ENCODE measurements around the gene RNGTT.
"Not testable (repeated sequence)": the region's sequence is repeated elsewhere in the genome, so short reads cannot be mapped to it uniquely, and the experiment has no call there.

RNGTT gene

DNA sequence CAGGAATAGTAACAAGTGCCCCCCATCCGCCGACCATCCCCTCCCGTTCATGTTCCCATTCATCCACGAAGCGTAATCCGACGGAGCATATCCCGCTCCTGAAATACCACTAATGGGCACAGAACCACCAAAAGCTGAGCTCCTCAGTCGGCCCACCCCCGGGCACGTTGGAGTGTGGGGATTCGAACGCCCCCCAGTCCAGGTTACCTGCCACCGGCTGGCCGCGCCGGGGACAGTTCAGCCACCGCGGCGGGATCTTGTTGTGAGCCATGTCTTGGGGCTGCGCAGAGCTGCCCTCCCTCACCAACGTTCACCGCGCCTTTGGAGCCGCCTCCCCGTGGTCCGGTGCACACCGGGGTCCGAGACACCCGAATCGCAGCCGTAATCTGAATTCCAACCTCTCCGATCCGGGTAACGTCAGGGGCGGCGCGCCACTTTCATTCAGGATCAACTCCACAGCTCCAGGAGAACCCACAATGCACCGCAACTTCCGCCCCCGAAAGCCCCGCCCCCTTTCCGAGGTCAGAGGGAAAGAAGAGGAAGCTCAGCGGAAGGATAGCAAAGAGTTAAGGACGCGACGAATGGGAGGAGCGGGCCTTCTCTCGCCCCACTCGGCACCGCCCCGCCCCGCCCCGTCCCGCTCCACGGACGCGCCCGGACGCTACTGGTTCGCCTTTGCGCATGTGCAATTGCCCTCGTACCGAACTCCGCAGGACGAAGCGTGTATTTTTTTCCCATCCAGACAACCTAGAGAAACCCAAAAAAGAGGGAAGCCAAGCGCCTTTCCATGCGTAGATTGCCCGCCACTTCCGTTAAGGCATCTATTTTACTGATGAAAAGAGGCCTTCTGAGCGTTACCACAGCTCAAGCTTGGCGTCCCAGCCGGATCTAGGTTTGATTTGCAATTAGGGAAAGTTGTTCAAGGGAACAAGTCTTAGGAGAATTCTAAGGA is at the start of gene RNGTT:
RNGTT (minus strand) TSS at position 480 of the 952 bp plus-strand sequence; CDS start at position 271, 209 bp downstream.
- peak; percentile 98 for DNase-seq

- DNase-seq = no peak
Measured at GRCh38 chr6:89011436-89011835, 48.0 kb upstream of the RNGTT start.

GRCh38 chr6:89010825-89011224 is 47.4 kb upstream of the RNGTT start:
- no peak for DNase-seq

DNA sequence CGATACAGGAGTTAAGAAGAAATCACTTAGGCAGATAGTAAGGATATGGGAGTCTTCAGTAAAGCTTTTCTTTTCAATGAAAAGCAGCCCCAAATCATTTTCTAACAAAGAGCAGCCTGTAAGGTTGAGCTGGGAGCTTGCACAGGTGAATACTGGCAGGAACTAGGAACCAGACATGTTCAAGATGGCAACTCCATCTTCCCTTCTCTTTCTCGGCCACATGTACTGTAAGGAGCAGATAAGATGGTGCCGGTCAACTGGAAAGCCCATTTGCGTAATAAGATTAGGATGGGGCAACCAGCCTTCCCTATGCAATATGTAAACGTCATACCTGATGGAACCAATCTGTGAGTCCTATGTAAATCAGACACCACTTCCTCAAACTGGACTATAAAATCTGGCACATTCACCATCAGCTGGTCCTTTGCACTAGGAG is 46.2 kb upstream of the RNGTT start:
- DNase-seq = no peak

DNA sequence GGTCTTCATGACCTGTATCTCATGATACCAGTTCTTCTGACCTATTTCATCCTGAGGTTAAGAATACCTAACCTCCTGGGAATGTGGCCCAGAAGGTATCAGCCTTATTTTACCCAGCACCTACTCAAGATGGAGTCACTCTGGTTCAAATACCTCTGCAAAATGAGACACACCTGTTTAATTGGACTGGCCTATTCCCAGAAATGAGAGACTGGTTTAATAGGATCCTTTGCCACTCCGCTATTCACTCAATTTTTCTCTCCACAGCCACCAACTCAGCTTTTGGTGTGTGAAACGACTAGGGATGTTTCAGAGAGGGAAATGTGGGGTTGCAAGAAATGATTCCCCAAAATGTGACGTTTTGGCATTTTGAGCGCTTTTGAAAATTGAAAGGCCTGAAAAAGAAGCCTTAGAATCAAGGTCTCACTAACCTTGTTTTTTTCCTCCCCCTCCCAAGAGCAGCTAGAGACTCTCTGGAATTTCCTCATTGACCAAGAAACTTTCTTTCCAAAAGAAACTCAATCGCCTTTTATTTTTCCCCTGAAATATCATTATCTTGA is 45.5 kb upstream of the RNGTT start:
- no peak for DNase-seq

GRCh38 chr6:89008001-89008814 is 44.8 kb upstream of the RNGTT start:
- no peak for DNase-seq

GRCh38 chr6:89007209-89008000 is 44.0 kb upstream of the RNGTT start:
- no peak for DNase-seq

DNA sequence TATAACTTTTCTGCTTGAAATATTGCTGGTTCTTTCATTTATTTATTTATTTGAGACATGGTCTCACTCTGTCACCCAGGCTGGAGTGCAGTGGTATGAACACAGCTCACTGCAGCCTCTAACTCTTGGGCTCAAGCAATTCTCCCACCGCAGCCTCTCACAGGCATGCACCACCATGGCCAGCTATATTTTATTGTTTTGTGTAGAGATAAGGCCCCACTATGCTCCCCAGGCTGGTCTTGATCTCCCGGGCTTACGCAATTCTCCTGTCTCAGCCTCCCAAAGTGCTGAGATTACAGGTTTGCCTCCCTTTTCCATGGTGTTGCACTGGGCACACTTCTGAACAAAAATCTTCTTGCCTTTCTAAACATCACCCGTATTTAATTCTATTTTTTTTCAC is 39.1 kb upstream of the RNGTT start:
- DNase-seq = no peak

DNA sequence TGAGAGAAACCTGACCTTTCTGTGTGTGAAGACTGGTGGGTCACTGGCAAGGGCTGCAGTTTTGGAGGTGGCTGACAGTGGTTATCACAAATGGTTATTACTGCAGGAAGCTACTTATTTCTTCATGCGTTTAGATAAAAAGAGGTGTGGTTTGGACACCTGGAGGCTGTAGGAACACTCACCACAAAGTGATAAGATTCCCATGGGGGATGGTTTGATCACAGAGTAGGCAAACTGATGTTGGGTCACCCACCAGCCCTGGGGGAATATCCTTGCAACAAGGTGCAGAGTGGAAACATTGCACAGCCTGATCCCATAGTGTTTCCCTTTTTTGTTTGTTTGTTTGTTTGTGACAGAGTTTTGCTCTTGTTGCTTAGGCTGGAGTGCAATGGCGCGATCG is 33.9 kb upstream of the RNGTT start:
- DNase-seq = no peak

- DNase-seq = no peak
Measured at GRCh38 chr6:88992741-88993552, 29.5 kb upstream of the RNGTT start.

DNA sequence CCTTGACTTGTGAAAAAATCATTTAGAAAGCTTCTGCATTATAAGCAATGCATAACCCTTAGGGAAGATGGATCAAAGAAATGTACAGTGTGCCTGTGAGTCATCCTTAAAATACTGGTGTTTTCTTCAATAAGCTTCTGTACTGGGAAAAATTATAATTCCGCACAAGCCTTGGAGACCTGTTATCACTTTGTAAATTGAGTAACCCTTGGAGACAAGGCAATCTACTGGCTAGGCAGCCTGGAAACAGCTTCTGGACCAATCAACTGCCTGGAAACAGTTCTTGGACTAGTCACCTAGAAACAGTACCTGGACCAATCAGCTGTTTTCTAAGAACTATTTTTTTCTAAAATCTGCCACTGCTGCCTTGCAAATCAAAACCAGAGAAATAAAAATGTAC is 25.8 kb upstream of the RNGTT start:
- no peak for DNase-seq

DNA sequence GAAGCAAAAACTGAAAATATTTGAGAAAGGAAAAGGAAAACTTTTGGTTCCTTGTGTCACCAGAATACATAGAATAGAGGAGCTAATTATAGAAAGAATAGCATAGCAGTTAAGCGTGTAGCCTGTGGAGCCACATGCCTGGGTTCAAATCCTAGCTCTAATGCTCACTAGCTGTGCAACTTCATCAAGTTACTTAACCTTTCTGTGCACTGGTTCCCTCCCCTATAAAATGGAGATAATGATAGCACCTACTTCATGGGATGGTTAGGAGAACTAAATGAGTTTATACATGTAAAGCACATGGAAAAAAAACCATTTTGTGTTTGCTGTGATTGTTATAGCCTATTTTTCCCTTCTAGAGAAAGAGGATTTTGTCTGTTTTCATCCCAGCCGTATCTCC is 24.5 kb upstream of the RNGTT start:
- DNase-seq = no peak

DNA sequence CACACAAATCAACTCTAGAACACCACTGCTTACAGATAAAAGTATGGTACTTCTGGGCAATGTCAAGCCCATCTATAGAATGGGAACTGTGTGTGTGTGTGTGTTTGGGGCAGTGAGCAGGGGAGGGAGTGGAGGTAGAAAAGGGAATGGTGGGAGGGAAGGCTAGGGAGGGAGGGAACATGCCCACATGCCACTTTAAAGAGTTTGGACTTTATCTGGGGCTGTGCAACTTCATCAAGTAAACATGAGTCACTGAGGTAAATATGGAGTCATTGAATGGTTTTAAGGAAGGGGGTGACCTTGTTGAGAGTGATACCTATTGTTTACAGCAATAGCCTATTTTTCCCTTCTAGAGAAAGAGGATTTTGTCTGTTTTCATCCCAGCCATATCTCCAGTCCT is 22.5 kb upstream of the RNGTT start:
- DNase-seq = no peak

DNA sequence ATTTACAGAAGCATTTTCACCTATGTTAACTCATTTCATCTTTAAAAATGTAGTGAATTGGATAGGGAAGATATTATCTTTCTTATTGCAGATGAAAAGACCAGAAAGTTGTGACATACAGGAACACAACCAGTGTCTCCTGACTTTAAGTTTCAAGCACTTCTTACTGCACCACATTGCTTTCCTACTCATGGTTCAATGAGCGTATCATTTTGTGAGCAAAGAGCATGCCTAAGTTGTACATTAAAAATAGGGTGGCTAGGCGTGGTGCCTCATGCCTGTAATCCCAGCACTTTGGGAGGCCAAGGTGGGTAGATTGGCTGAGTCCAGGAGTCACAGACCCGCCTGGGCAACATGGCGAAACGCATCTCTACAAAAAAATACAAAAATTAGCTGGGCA is 21.2 kb upstream of the RNGTT start:
- no peak for DNase-seq

DNA sequence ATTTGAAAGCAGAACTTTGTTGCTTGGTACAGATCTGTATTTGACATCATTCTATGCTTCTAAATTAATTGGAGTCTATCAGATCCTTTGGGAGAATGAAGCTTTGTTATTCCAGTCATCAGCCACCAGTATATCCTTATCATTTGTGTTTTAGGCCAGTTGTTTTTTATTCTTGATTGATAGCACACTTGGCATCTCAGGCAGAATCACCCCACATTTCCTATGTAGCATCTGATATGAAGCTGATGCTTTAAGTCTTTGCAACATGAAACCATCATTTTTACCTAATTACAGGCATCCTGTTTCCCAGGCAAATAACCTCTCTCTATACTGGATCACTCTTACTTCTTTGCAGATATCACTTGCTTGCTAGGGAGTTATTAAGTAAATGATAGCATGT is 20.7 kb upstream of the RNGTT start:
- DNase-seq = no peak

DNA sequence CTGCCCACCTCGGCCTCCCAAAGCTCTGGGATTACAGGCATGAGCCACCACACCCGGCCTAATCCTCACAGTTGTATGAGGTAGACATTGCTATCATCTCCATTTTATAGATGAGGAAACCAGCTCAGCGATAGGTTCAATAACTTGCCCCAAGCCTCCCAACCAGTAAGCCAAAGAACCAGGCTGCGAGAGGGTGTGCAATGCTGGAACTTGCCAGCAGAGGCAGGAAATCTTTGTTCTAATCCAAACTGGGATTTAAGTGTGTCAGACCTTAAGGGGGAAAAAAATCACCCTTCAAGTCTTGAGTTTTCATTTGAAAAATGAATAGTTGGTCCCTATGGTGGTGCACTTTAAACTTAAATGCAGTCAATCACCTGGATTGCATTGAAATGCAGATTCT is 20.1 kb upstream of the RNGTT start:
- no peak for DNase-seq

- DNase-seq = not testable (repeated sequence)
Measured at GRCh38 chr6:88983129-88983528, 19.7 kb upstream of the RNGTT start.

DNA sequence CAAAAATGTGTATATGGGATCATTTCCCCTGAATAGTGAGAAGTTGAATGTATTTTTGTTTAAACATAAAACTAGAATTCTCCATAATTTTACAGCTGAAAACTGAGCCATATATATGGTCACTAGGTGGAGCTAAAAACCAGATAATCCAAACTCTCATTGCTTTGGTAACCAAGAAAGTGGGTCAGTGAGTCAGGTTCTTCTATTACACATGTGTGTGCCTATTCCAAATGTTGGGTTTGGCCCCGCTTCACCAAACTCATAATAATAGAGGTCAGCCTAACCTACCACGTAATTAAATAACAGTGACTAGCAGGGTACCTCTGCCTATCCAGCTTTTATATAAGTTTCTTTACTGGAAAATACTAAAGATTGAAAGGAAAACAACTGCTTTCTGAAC is 19.3 kb upstream of the RNGTT start:
- peak; percentile 71 for DNase-seq

DNA sequence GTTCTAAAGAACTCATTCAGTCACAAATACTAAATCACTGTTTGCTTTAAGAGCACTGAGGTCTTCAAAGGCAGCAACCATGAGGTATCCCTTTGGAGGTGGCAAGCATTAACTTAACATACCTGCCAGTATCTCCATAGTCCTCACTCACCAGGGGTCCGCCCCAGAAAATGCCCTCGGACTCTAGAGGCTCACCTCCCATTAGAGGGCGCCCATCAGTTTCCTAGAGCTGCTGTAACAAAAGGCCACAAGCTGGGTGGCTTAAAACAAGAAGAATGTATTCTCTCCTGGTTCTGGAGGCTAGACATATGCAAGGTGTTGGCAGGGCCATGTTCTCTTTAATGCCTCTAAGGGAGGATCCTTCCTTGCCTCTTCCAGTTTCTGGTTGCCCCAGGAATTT is 12.0 kb upstream of the RNGTT start:
- DNase-seq = no peak

DNA sequence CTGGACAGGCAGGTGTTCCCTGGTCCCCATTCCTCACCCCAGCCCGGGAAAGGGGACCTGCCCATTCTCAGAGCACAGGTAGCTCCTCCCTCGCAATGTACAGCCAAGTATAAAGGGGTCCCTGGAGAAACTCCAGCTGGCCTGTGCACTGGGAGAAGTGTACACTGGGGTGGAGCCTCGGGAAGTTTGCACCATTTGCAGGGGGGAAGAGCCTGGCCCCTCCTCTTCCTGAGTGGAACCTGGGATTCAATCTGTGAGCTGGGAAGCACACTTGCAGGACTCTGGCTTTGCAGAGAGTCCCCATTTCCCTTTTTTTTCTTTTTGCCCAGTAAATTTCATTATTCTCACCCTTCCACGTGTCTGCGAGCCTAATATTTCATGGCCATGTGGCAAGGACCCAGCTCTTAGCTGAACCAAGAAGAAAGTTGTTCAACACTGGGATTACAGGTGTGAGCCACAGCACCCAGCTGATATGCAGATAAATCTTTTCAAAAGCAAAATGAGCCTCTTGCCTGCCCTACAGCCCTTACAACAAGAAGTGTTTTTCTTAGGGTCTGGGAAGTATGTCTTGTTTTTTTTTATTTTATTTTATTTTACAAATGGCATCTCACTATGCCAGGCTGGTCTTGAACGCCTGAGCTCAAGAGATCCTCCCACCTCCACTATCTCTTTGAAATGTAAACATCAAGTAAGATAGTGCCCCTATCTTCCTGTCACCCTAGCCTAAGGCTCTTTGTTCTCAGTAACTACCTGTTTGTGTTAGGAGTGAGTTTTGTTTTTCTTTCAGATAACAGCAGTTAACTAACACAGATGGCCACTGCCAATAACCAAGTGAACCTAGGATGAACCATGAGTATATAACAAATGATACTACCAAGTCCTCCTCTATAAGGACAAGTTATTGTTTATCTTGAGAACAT is 9.3 kb upstream of the RNGTT start:
- DNase-seq = no peak

- no peak for DNase-seq
Measured at GRCh38 chr6:88970301-88970700, 6.9 kb upstream of the RNGTT start.
